ENCODE measurements around the gene MFSD11.

DNA sequence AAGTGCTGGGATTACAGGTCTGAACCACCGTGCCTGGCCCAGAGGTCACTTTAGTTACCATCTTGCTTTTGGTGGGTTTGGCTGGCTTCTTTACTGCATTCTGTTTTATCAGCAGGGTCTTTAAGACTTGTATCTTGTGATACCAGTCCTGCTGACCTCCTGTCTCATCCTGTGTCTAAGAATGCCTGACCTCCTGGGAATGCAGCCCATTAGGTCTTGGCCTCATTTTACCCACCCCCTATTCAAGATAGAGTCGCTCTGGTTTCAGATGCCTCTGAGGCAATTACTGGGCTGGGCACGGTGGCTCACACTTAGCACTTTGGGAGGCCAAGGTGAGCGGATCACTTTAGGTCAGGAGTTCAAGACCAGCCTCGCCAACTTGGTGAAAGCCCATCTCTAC, 63.8 kb downstream of the MFSD11 start:
- TF ChIP-seq, protein P1, sequence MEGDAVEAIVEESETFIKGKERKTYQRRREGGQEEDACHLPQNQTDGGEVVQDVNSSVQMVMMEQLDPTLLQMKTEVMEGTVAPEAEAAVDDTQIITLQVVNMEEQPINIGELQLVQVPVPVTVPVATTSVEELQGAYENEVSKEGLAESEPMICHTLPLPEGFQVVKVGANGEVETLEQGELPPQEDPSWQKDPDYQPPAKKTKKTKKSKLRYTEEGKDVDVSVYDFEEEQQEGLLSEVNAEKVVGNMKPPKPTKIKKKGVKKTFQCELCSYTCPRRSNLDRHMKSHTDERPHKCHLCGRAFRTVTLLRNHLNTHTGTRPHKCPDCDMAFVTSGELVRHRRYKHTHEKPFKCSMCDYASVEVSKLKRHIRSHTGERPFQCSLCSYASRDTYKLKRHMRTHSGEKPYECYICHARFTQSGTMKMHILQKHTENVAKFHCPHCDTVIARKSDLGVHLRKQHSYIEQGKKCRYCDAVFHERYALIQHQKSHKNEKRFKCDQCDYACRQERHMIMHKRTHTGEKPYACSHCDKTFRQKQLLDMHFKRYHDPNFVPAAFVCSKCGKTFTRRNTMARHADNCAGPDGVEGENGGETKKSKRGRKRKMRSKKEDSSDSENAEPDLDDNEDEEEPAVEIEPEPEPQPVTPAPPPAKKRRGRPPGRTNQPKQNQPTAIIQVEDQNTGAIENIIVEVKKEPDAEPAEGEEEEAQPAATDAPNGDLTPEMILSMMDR (IDR thresholded peaks at IDR 0.05) = no peak
- TF ChIP-seq CEBPB (IDR thresholded peaks at IDR 0.05) = no peak
- TF ChIP-seq POLR2A (IDR thresholded peaks at IDR 0.05; ENCODE audit: low read length) = no peak
- no peak for TF ChIP-seq JUN (IDR thresholded peaks at IDR 0.05)
